ES-I3 (cell line): ENCODE results near the gene ASTN2.

Experiments
- H3K36me3 ChIP-seq: 2 replicates; pipeline ENCODE4 v1.6.1; 2013; ENCODE audit warnings: mild to moderate bottlenecking, low read length, control low read depth, moderate library complexity; ENCODE audit not compliant: insufficient read depth
- H3K4me1 ChIP-seq: 2 replicates; pipeline ENCODE4 v1.6.1; 2013; ENCODE audit warnings: mild to moderate bottlenecking, control low read depth, low read length; ENCODE audit not compliant: insufficient read depth
- H3K9ac ChIP-seq: 2 replicates; pipeline ENCODE4 v1.6.1; 2013; ENCODE audit warnings: low read depth, mild to moderate bottlenecking, low read length, moderate library complexity
- H3K9me3 ChIP-seq: 2 replicates; pipeline ENCODE4 v1.6.1; 2013; ENCODE audit warnings: mild to moderate bottlenecking, low read length, moderate library complexity; ENCODE audit not compliant: control insufficient read depth, insufficient read depth

The ASTN2 gene

GRCh38 chr9:117122102-117122501 lies 292.8 kb downstream of the ASTN2 start:
- Histone ChIP-seq H3K36me3 (no peaks in the 10 kb centered on the region), H3K9ac (no peak overlapping the region), H3K4me1 (no peaks in the 10 kb centered on the region), H3K9me3 (no peaks in the 10 kb centered on the region; the same call in 1 of the 2 replicates)

DNA sequence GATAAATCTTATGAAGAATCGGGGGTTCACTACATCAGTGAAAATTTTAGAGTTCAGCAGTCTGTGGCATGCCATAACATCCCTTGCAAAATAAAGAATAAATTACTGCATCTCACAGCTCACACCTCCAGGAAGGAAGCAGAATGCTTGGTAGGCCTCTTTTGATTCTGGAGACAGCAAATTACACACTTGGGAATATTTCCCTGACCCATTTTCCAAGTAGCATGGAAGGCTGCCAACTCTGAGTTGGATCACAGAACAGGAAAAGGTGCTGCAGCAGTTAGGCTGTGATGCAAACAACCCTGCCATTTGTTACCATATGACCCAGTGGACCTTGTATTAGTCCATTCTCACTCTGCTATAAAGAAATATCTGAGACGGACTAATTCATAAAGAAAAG lies 293.5 kb downstream of the ASTN2 start:
- Histone ChIP-seq H3K9ac (no peak overlapping the region), H3K9me3 (no peaks in the 10 kb centered on the region; the same call in 1 of the 2 replicates), H3K4me1 (no peaks in the 10 kb centered on the region), H3K36me3 (no peaks in the 10 kb centered on the region)

DNA sequence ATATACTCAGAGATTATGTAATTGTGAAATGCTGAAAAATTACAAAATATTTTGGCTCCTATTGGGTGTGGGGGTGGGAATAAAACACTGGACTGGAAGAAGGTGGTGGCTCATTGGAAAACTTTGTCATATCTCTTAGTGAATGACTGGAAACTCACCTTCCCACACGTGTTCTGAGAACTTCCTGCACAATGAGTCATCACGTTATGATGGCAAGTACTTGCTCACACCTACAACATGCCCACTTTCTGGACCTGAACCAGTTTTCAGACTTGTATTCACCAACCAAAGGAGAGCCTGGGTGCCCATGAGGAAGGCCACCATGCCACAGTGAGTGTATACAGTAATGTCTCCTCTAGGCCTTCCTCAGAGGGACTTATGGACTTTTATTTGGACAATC lies 294.8 kb downstream of the ASTN2 start:
- H3K36me3 ChIP-seq, result no peaks in the 10 kb centered on the region
- no peaks in the 10 kb centered on the region for H3K4me1 ChIP-seq
- H3K9me3 ChIP-seq, result no peaks in the 10 kb centered on the region; the same call in 1 of the 2 replicates
- no peak overlapping the region for H3K9ac ChIP-seq

DNA sequence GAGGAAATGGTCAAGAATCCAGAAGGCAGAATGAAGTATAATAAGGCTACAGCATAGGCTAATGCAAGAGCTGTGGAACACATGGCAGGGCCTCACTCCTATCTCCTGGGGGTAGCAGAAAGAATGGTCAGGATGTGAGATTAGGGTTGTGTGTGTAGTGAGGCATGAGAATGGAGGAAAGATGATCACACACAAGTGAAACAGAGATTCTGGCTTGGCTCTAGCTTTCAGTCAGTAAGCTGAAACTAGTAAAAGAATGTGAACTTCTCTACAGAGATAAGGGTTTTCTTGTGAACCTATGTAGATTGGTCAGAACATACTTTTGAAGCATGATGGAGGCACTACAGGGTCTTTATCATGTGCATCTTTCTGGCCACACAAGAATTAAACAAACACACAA lies 298.8 kb downstream of the ASTN2 start:
- H3K9me3 ChIP-seq, result no peaks in the 10 kb centered on the region
- H3K36me3 ChIP-seq, result no peaks in the 10 kb centered on the region
- no peaks in the 10 kb centered on the region for H3K4me1 ChIP-seq
- H3K9ac ChIP-seq, result no peak overlapping the region

DNA sequence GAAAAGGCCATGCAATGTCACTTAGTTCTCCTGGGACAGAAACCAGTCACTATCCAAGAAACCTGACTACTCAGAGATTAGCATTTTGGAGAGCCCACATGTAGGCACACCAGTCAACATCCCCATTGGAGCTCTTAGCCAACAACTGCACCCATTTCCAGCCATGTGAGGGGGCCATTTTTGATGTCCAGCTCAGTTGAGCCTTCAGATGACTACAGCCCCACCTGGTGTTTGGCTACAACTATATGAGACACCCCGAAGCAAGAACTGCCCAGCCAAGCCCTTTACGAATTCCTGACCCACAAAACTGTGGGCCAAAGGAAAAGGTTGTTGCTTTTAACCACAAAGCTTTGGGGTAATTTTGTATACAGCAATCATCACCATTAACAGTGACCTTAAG lies 300.1 kb downstream of the ASTN2 start:
- Histone ChIP-seq H3K9ac (no peak overlapping the region), H3K36me3 (no peaks in the 10 kb centered on the region), H3K4me1 (no peaks in the 10 kb centered on the region), H3K9me3 (no peaks in the 10 kb centered on the region)

- no peak overlapping the region for H3K9ac ChIP-seq
- H3K36me3 ChIP-seq, result no peaks in the 10 kb centered on the region
- peaks cover 6% of the 10 kb centered on the region for H3K4me1 ChIP-seq
- H3K9me3 ChIP-seq, result no peaks in the 10 kb centered on the region
Observed at GRCh38 chr9:117104716-117105495, 310.0 kb downstream of the ASTN2 start.

DNA sequence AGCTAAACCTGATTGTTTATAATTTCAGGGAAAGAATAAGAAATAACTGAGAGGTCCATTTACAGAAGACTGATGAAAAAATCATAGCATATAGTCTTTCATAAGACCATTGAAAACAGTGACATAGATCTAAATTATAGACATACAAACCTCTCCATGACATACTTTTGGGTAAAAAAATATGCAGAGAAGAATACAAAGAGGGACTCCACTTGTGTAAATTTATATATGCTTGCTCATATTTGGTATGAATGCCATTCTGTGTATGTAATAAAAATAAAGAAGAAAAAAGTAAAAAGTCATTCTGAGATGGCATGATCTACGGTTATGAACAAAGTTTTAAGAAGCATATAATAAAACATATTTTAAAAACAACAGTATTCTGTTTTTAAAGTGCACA lies 310.7 kb downstream of the ASTN2 start:
- Histone ChIP-seq H3K9ac (no peak overlapping the region), H3K36me3 (no peaks in the 10 kb centered on the region), H3K4me1 (peaks cover 6% of the 10 kb centered on the region), H3K9me3 (no peaks in the 10 kb centered on the region)

DNA sequence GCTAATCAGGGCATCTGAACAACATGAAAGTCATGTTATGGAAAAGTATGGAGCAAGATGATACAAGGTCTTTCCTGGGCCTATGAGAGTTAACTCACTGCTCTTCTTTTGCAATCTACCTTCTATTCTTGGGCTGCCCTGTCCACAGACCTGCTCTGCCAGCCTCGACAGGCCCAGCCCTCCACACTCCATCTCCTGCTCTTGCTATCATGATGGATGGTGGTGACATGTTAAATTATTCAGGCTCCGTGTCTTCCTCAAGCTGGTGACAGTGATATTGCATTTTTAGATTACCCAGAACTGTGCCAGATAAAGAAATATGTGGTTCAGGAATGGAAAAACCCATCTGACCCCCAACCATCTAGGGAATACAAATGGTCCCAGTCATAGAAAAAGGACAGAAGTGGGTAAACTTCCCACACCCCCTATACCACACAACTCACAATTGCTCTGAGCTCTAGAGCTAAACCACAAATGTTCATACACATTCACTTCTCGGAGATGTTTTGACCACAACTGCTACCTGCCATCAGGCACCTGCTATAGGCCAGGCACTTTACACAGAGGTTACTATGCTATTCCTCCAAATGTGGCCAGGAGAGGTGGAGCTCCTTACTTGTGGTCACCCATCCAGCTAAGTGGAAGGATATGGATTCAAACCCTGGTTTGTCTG lies 311.3 kb downstream of the ASTN2 start:
- H3K9ac ChIP-seq, result no peak overlapping the region
- no peaks in the 10 kb centered on the region for H3K9me3 ChIP-seq

DNA sequence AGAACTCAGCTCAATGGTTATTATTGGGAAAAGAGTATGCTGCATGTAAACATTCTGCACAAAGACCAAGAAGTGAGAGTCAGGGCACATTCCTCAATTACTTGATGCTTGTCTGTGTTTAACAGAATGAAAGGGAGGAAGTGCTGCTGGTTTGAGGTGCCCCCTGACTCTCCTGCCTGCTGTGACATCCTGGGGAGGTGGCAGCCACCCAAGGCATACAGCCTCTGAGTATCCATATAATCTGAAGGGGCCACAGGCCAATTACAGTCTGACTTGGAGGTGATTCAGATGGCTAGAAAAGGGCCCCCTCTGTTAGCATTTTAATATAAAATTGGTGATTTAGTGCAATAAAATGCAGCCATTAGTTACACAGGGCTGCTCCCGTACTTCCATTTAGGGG lies 313.8 kb downstream of the ASTN2 start:
- no peaks in the 10 kb centered on the region for H3K36me3 ChIP-seq
- H3K9me3 ChIP-seq, result no peaks in the 10 kb centered on the region
- no peak overlapping the region for H3K9ac ChIP-seq
- H3K4me1 ChIP-seq, result peaks cover 6% of the 10 kb centered on the region

More for the DNA sequence above, 311.3 kb downstream of the ASTN2 start:
- peaks cover 6% of the 10 kb centered on the region for H3K4me1 ChIP-seq
- H3K36me3 ChIP-seq, result no peaks in the 10 kb centered on the region

DNA sequence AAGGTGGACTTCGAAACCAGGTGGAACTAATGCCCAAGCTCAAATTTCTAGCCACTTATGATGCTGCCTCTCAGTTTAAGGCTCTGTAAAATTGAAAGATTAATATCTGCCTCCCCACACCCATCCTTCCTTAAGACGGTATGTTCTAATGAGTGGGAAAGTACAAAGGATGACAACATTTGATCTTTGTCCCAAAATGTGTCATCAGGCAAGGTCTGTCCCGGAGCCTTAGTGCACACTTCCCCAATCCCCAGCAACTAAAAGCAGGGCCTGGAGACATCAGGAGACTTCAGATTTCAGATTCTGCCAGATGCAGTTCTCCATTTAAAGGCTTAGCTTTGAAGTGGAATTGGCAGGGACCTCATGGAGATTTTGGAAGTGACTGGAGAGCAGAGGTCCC lies 316.5 kb downstream of the ASTN2 start:
- Histone ChIP-seq H3K4me1 (peaks cover 8% of the 10 kb centered on the region; the same call in 1 of the 2 replicates), H3K36me3 (no peaks in the 10 kb centered on the region), H3K9me3 (no peaks in the 10 kb centered on the region), H3K9ac (no peak overlapping the region)

- Histone ChIP-seq H3K4me1 (peaks cover 13% of the 10 kb centered on the region), H3K9ac (no peak overlapping the region), H3K9me3 (no peaks in the 10 kb centered on the region), H3K36me3 (no peaks in the 10 kb centered on the region)
Observed at GRCh38 chr9:117097761-117098160, 317.1 kb downstream of the ASTN2 start.

- Histone ChIP-seq H3K9ac (no peak overlapping the region), H3K4me1 (peaks cover 26% of the 10 kb centered on the region), H3K36me3 (no peaks in the 10 kb centered on the region), H3K9me3 (no peaks in the 10 kb centered on the region)
Observed at GRCh38 chr9:117096138-117096537, 318.7 kb downstream of the ASTN2 start.

- Histone ChIP-seq H3K36me3 (no peaks in the 10 kb centered on the region), H3K4me1 (peaks cover 30% of the 10 kb centered on the region), H3K9ac (no peak overlapping the region), H3K9me3 (no peaks in the 10 kb centered on the region)
Observed at GRCh38 chr9:117095081-117095480, 319.8 kb downstream of the ASTN2 start.

DNA sequence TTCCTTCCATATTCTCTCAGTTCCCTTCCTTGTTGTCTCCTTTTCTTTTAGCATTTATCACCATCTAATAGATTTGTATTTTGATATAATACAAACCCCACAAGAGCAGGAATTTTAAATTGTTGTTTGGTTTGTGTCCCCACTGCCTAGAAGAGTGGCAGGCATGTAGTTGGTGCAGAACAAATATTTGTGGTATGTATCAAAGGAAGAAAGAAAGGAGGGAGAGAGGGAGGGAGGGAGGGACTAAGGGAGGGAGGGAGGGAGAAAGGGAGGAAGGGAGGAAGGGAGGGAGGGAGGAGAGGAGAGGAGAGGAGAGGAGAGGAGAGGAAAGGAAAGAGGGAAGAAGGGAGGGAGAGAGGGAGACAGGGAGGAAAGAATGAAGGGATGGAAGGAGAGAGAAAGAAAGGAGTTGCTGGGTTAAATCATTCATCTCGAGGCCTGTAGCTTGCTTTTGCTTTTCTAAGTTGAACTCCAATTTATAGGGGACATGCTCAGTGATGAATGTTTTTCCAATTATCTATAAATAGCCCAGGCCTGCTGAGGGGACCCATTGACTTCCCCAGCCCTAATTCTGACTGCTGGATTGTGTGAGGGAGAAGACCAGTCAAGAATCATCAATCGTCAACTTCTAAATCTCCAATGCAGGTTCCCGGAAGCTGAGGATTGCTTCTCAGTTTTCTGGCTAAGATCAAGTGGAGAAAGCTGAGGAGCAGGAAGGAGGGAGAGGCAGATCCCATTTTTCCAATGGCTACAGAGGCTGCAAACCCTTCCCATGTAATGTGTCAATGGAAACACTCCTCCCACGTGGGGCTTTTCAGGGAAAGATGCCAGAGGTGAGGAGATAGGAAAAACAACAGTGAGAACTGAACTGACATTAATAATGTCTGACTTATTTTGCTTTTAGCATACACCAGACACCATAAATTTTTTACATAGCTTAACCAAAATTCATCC lies 320.7 kb downstream of the ASTN2 start:
- no peaks in the 10 kb centered on the region for H3K36me3 ChIP-seq
- no peaks in the 10 kb centered on the region for H3K9me3 ChIP-seq
- peaks cover 30% of the 10 kb centered on the region for H3K4me1 ChIP-seq
- H3K9ac ChIP-seq, result no peak overlapping the region
